GM21515 (cell line): ENCODE measurements around the gene RC3H2.
"Not testable (repeated sequence)": the region's sequence is repeated elsewhere in the genome, so short reads cannot be mapped to it uniquely, and the experiment has no call there.

ENCODE experiments used
- ATAC-seq: cut with Tn5 transposase; IDR thresholded peaks from one replicate; pipeline ENCODE4 v1.9.1; 2021; ENCODE audit not compliant: unreplicated experiment

Gene RC3H2

DNA sequence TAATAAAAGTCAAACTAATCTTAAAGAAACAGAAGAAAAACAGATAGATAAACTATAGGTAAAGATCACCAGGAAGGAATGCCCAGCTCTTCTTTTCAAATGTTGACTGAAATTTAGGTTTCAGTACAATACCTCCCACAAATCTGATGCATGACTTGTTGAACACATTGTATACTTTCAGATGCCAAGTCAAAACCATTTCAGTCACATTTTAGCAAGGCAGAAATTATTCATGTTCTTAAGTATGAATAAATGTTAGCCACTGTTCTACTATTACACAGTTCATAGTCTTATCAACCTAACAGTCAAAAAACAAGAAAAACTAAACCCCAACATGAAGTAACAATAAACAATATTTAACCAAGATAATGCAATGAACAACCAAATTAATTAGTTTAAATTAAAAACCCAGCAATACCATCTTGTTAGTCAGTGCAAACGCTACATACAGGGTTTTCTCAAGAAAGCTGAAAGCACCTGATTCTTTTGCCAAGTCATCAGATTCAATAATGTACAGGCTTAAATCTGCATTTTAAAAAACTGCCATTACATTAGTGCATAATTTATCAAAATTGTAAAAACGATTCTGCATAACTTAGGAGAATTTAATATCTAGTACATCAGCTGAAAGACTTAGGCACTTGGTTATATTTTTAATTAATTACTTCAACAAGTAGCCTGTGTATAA is 56.8 kb downstream of the RC3H2 start:
- ATAC-seq: no peak

DNA sequence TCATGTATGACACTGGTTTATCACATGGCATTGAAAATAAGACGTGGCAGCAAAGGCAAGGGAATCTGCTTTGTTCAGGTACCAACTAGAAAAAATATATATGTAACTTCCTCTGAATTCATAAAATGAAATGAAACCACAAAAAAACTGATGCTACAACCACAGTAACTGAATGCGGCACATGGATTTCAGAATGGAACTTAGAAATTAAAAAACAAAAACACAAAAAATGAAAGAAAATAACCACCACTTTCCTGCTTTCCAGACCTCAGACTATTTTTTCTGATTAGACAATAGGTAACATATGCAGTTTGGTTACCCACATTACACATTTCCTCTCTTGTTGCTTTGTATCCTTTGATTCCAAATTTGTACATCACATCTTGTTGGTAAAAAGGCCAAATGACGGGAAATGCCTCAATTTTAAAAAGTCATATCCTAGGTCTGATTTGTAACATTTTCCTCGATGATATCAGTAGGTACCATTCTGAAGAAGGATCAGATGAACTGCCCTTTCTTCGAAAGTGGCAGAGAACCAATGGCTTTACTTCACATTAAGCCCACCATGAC is 58.7 kb downstream of the RC3H2 start:
- ATAC-seq: no peak

DNA sequence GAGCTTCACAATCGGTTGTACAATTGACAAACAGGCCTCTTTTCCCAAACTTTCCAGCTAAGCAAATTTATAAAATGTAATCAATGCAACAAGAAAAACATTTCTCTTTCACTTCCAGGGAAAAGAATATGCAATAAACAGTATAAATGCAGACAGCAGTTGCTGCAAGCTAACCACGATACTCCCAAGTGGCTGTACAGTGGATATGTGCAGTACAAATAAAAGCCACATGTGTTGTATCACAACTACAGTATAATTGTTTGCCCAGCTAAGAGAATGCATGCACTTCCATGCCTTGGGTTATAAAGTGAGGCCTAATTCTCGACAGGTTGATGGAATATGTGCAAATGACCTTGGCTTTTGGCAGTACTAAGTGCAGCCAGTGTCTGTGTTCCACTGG is 60.0 kb downstream of the RC3H2 start:
- no peak for ATAC-seq

DNA sequence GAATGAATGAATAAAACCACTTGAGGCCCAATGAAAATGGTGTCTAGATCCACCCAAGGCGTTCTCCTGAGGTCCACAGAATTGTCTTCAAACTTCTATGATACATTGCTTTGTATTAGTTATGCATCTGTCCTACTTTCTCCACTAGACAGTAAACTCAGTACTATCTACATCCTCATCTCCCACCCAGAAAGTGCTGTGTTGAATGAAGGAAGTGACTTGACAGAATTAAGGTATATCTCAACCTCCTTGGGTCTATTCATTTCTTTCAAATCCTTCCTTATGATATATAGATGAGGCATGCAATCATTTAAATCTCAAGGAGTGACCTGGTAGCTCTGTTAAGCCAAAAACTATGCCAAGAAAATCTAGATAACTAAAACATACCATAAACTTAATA is 61.0 kb downstream of the RC3H2 start:
- ATAC-seq: no peak

- ATAC-seq: no peak
Observed at GRCh38 chr9:122841501-122841900, 63.7 kb downstream of the RC3H2 start.

GRCh38 chr9:122838441-122838840 is 66.7 kb downstream of the RC3H2 start:
- not testable (repeated sequence) for ATAC-seq

DNA sequence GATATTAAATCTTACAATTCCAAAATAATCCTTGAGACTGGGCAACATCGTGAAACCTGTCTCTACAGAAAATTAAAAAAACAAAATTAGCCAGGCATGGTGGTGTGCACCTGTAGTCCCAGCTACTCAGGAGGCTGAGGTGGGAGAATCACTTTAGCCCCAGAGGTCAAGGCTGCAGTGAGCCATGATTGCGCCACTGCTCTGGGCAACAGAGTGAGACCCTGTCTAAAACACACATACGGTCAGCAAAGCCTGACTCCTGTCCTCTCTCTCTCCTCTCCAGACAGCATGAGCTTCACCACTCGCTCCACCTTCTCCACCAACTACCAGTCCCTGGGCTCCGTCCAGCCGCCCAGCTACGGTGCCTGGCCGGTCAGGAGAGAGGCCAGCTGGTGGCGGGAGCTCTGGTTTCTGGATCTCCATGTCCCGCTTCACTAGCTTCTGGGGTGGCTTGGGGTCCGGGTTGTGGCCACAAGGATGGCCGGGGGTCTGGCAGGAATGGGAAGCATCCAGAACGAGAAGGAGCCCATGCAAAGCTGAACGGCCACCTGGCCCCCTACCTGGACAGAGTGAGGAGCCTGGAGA is 67.8 kb downstream of the RC3H2 start:
- no peak for ATAC-seq

DNA sequence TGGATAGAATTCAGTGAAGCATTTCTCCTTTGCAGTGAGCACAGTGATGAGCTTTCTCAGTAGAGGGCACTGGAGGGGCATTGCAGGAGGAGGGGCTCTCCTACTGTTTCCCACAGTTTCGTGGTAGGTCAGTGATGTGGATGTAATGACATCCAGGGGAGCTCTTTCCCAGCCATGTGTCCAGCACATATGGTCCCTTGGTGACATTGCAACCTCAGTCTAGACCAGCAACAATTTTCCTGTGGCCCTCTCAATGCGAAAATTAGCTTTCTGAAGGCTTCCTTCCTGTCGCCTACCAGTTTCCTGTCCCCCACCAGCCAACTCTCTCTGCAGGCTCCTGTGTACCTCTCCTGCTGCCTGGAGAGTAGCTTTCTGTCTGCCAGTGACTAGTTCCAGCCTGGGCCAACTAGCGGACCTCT is 69.8 kb downstream of the RC3H2 start:
- no peak for ATAC-seq

- ATAC-seq: no peak
Observed at GRCh38 chr9:122832194-122832593, 73.0 kb downstream of the RC3H2 start.

DNA sequence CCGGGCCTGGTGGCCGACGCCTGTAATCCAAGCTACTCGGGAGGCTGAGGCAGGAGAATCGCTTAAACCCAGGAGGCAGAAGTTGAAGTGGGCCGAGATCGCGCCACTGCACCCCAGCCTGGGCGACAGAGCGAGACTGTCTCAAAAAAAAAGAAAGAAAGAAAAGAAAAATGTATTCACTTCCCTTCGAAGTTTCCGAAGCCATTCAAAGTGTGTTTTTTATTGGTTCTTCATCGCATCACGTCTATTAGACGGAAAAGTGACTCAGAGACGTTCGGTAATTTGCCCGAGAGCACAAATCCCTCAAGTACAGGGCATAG is 76.2 kb downstream of the RC3H2 start:
- not testable (repeated sequence) for ATAC-seq

DNA sequence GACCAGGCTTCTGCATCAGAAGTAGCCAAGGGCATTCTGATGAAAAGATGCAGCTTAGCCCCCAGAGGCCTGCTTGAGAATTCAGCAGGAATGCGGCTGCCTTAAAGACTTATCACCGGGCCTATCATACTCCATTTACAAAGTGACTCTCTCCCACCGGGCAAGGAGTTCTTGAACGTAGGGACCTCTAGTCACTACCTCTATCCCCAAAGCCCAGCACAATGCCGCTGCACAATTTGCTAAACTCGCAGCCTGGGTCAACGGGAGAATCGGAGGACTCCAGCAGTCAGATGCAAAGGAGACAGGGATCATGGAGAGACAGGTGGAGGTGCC is 77.4 kb downstream of the RC3H2 start:
- peak; percentile 15 for ATAC-seq

DNA sequence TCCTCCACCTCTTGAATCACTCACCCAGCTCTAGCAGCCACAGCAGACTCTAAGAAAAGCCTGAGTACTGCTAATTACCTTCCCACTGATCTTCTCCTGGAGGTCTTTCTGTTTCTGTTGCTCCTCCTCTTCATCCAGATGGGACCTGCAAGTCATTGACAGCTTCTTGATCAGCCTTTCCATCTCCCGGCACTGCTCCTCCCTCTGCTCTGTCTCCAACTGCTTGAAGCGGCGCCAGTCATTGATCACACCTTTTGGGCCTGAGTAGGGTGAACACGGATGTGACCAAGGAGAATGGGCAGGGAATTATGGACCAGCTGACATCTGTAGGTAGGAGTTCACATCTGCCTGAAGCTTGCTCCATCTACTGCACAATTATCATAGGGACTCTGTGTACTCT is 82.2 kb downstream of the RC3H2 start:
- no peak for ATAC-seq

- ATAC-seq: no peak
Observed at GRCh38 chr9:122822056-122822455, 83.1 kb downstream of the RC3H2 start.

DNA sequence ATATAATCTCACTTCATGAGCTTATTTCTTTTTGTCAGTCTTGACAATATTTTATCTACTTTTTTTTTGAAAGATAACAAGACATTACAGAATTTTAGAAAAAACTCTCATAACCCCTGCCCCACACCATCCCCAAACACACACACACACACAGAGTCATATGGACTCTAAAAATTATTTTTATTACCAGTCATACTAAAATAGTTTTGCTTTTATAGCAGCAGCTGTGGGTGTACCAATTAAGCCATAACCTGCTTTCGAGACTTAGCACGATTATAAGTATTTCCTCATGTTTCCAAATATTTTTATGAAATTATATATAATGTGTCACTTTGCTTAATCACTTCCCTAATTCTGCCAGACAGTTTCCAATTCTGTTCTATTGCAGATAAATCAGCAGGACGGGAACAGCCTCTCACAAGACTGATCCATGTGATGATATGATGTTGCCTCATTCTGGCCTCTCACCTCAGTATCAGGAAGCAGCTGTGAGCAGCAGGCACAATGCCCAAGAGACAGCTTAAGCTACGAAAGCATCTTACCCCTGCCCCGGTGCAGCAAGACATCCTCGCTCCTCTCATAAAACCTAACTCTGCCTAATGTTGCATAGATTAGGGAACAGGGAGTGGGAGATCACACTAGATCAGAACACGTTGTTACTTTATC is 83.7 kb downstream of the RC3H2 start:
- ATAC-seq: no peak

DNA sequence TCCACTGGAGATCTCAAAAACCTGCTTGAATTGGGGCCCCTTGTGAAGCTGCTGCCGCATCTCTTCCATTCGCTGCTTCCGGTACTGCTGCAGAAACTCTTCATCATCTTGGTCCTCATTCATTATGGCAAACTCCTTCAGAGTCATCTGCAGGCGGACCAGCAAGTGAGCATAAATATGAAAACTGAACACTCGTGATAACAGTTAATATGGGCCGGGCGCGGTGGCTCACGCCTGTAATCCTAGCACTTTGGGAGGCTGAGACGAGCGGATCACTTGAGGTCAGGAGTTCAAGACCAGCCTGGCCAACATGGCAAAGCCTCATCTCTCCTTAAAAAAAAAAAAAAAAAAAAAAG is 84.7 kb downstream of the RC3H2 start:
- ATAC-seq: no peak

GRCh38 chr9:122819791-122820489 is 85.2 kb downstream of the RC3H2 start:
- no peak for ATAC-seq

DNA sequence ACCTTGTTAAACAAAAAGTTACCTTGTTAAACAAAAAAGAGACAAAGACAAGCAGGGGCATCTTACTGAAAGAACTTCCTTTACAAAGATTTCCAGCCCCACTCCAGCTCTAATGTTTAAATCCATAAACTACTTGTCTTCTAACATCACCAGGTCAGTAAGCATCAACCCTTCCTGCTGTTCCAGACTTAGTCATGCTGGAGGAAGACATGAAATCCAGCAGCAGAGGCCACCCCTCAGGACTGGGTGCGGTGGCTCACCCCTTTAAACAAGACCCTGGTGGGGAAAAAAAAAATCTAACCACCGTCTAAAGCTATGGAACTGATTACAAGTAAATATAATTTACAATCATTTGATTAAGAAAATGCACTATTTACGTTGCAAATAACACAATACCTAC is 85.8 kb downstream of the RC3H2 start:
- ATAC-seq: no peak

DNA sequence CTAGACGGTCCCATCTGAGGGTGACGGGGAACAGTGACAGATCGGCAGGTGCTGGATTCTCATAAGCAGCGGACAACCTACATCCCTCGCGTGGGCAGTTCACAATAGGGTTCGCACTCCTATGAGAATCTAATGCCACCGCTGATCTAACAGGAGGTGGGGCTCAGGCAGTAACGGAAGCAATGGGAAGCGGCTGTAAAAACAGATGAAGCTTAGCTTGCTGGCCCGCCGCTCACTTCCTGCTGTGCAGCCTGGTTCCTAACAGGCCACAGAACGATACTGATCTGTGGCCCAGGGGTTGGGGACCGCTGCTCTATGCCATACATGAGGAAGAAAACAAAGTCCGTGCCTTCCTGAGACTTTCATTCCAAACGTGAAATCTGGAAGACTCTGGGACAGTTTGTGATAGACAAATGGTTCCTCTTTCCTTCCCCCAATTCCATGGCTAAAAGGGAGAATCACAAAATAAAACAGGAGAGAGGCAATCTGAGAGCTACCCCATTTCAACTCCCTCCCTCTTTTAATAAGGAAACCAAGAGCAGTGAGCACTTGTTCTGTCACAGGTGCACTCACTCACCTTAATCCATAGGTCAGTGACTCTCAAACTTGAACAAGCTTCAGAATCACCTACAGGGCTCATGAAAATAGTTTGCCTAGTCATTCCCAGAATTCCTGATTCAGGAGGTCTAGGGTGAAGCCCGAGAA is 88.8 kb downstream of the RC3H2 start:
- no peak for ATAC-seq

- ATAC-seq: no peak
Observed at GRCh38 chr9:122815544-122815943, 89.6 kb downstream of the RC3H2 start.

DNA sequence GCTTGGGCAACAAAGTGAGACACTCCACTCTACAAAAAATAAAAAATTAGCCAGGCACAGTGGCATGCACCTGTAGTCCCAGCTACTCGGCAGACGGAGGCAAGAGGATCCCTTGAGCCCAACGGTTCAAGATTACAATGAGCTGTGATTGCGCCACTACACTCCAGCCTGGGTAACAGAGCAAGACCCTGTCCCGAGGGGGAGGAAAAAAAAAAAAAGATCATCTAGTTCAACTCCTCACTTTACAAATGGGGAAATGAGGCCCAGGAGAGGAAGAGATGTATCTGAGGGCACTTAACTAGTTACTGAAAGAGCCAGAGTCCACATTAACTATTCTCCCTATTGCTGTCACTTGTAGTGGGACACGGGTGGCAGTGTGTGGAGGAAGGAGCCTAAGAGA is 90.6 kb downstream of the RC3H2 start:
- ATAC-seq: no peak

DNA sequence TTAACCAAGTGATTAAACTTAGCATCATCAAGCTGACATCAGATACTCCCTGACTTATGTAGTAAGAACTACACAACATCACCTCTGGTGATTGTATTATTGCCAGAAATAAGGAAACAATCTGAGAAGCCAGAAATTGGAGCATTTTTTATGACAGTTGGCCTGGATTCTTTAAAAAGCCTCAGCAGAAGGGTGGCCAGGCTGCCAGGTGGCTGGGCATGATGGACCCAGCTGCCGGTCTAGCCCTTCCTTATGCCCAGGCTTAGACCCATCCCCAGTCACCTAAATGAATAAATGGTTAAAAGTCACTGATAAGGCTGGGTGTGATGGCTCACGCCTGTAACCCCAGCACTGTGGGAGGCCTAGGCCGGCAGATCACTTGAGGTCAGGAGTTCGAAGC is 92.4 kb downstream of the RC3H2 start:
- no peak for ATAC-seq
